GM19239 (cell line): ENCODE results near the gene LCTL.
A peak's percentile ranks its signal among the peaks of the same experiment; 100 is the strongest.

Experiments used
- DNase-seq: peaks from one replicate; pipeline ENCODE4 v3.0.0; 2011; ENCODE audit warnings: low spot score; ENCODE audit not compliant: insufficient read length
- FAIRE-seq: peaks from 2 replicates; lab custom pipeline; 2011; peaks lifted over from hg19 to GRCh38; lab: Jason Lieb, UNC

LCTL gene, protein sequence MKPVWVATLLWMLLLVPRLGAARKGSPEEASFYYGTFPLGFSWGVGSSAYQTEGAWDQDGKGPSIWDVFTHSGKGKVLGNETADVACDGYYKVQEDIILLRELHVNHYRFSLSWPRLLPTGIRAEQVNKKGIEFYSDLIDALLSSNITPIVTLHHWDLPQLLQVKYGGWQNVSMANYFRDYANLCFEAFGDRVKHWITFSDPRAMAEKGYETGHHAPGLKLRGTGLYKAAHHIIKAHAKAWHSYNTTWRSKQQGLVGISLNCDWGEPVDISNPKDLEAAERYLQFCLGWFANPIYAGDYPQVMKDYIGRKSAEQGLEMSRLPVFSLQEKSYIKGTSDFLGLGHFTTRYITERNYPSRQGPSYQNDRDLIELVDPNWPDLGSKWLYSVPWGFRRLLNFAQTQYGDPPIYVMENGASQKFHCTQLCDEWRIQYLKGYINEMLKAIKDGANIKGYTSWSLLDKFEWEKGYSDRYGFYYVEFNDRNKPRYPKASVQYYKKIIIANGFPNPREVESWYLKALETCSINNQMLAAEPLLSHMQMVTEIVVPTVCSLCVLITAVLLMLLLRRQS

DNA sequence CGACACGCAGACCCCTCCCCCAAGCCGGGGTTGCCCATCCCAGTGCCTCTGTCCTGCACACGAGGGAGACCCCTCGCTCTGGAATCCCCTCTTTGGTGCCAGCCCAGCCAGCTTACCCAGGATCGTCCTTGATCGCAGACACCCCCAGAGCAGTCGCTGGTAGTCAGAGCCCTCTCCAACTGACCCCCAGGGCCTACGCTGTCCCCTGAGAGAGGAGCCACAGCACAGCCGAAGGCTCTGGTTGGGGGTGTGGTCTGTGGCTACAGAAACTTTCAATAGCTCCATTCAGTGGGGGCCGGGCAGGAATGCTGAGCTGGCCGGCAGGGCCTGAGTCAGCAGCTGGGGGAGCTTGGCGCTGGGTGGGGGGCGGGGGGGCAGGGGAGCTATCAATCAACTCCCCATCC lies at the start of gene LCTL:
LCTL (minus strand) TSS at position 258 of the 404 bp plus-strand sequence. CDS start 633 bp downstream, outside the sequence.
- DNase-seq (no peak), FAIRE-seq (no peak)

DNA sequence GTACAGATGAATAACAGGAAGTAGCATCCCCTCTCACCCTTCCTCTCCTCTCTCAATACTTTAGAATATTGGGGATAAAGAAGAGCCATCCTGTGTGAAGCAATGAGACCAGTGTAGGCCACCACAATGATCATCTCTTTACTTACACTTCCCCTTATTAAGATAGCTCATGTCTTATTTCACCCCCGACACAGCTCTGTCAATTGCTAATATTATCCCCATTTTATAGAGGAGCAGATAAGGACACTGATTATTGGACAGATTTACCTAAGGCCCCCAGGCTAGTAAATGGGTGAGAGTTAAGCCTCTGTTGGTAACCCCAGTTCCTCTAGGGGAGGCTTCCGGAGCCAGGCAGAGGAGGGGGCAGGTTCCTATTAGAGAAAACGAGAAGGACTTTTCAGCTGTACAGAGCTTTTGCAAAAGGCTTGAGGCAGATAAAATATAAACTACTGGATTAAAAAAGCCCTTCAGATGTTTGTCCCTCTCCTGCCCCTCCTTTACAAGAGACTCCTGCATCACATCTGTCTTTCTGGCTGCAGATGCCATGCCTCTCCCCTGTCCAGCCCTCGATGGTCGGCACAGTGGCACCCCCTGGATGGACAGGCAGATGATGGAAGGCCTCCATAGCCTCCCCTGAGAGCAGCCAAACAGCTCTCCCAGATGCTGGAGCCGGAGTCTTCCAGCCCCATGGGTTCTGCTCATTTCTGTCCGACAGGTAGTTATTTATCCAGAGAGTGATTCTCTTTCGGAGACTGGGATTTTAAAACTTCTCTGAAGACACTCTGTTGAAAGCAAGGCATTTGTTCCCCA lies 49.4 kb upstream of the LCTL start:
- no peak for FAIRE-seq
- DNase-seq = no peak

DNA sequence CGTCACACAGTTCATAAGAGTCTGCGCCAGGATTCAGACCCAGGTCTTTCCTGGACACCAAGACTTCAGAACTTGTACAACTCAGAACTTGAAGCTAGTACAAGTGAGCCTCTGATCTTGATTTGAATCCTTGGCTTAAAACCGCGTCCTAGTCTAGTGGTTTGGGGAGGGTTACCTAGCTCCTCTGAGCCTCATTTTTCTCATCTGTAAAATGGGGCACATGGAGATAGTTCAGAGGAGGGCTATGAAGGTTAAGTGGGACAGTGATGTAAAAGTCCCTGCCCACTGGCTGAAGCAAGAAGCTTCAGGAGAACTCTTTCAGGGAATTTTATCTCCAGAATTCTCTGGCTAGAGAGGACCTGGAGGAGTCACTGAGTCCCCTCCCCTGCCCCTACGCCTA lies 48.7 kb upstream of the LCTL start:
- DNase-seq (no peak), FAIRE-seq (no peak)

DNA sequence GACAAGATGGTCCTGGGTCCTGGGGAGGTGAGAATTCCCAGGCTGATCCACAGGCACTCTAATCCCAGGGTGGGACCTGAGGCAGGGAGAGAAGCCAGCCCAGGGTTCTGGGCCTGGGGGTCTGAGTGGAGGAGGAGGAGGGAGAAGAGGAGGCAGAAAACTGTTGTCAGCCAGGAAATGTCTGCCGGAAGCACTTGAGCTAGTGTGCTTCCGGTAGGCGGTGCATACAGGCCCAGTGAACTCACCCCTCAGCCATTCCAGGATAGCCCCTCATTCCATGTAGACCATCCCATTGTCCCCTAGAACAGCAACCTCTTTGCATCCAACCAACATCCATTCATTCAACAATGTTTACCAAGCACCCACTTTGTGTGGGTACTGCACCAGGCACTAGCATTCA lies 47.9 kb upstream of the LCTL start:
- DNase-seq (no peak), FAIRE-seq (no peak)

DNA sequence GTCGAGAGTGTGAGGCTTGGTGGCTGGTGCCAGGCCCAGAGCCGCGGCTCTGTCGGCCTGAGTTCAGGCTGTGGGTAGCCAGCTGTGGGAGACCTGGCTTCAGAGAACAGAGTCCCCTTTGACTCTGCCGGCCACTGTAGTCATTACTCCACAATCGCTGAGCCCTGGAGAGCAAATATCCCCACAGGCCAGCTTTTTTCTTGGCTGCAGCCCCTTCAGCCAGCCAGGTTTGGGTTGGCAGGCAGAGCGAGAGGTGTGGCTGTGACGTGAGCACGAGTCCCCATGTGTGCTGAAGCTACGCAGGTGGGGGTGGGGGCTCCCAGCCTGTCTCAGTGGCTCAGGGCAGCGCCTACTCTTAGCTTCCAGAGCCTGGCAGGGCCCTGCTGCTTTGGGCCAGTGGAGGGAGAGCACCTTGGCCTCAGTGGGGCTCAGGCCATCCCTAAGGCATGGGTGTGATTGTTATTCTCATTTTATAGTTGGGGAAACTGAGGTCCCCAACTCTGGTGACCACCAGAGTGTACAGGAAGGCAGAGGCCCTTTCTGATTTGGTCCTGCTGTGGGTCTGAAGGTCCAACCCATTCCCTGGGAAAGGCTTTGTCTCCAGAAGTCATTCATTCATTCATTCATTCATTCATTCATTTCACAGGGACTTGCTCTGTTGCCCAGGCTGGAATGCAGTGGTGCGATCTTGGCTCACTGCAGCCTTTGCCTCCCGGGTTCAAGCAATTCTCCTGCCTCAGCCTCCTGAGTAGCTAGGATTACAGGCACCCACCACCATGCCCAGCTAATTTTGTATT lies 45.7 kb upstream of the LCTL start:
- DNase-seq (no peak), FAIRE-seq (no peak)

DNA sequence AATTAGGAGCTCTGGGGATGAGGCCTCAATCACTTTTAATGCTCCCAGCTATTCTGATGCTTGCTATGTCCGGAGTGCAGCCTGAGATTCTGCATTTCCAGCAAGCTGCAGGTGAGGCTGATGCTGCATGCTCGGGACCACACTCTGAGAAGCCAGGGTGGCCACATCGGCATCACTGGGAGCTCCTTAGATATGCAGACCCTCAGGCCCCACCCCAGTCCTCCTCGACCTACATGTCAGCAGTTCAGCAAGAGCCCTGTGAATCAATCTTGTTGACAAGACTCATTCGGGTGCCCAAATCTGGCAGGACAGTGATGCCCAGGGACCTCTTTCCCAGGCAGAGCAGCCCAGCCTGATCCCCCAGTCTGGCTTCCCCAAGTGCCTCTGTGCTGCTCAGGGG lies 44.1 kb upstream of the LCTL start:
- FAIRE-seq = no peak
- DNase-seq = no peak

DNA sequence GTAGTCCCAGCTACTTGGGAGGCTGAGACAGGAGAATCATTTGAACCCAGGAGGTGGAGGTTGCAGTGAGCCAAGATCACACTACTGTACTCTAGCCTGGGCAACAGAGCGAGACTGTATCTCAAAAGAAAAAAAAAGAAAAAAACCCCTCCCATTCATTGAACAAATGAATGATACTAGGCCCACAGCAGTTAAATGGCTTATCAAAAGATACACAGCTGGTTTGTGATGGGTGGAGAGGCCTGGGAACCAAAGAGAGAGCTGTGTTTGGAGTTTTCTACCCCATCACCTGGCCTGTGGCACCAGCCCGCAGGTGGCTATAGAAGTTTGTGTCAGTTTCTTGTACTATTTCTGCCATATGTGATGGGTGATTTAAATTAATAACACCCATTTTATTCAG lies 43.1 kb upstream of the LCTL start:
- FAIRE-seq = no peak
- no peak for DNase-seq

DNA sequence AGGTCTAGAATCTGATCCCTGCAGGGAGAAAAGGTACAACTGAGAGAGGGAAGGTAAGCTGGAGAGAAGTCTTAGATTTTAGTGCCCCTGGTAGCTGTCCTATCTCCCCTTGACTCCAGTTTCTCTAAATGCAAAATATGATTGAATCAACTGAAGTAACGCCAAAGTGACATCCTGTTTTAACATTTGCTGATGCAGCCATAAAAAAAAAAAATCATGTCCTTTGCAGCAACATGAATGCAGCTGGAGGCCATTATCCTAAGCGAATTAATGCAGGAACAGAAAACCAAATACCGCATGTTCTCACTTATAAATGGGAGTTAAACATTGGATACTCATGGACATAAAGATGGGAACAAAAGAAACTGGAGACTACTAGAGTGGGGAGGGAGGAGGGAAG lies 42.4 kb upstream of the LCTL start:
- FAIRE-seq (no peak), DNase-seq (no peak)

DNA sequence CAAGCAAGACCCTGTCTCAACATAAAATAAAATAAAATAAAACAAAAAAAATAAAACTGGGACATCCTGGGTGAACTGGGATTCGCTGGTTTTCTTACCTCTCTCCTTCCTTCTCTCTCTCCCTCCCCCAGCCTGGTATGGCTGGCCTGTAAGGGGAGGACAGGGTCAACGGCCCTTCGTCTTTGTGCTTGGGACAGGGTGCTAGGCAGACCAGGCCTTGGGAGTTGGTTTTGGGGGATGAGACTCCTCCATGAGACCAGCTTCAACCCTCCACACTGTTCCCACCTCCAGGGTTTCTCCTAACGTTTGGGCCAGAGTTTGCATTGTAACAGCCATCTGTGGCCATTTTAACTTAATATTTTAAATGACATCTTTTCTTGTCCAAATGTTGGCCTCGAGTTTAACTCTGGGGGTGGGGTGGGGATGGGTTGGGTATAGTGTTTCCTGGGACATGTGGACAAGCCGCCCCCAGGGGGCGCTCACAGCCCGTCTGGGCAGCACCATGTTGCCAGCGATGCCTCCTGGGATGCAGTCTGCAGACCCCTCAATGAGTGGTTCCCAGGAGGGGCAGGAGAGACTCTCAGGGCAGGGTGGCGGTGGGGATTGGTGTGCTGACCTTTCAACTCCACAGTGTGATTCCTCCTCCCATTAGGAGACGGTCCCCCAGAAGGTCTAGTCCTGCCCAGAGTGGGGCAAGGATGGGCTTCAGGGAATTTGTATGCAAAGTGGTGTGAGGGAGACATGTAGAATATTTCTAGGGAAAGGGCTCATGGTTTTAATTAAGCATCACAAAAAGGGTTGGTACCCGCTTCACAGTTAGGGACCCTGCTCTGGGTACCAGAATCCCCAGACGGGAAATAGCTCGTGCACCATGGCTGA lies 37.7 kb upstream of the LCTL start:
- FAIRE-seq = no peak
- DNase-seq = peak; percentile 47

DNA sequence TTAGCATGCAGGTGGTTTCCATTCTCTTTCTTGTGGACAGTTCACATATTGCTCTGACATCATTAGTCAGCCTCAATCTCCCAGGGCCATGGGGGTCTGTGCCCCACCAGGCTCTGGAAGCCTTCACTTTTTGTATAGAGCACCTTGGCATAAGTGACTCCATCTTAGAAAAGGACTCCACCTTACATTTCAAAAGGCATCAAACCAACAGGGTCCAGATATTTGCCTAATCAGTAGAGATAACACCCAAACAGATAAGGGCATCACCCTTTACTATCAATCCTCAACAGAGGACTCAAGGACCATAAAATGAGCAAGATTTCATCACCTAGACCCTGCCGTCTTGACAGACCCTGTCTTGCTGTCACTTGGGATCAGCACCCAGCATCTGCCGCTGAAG lies 35.7 kb upstream of the LCTL start:
- no peak for DNase-seq
- no peak for FAIRE-seq

DNA sequence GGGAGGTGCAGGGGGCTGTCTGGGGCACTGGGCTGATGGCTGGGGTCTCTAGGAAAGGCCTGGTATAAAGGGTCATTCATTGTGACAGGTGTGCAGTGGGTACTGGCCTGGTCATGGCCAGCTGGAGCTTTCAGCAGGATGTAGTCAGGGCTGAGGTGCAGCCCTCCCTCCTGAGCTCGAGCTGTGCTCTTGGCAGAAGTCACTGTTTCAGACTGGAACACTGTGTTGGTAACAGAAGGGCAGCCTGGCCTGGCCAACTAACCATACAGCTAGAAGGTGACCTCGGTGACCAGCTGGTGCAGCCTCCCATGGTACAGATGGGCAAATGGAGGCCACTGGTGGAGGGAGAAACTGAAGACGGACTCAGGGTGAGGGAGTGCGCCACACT lies 34.4 kb upstream of the LCTL start:
- FAIRE-seq (no peak), DNase-seq (no peak)

DNA sequence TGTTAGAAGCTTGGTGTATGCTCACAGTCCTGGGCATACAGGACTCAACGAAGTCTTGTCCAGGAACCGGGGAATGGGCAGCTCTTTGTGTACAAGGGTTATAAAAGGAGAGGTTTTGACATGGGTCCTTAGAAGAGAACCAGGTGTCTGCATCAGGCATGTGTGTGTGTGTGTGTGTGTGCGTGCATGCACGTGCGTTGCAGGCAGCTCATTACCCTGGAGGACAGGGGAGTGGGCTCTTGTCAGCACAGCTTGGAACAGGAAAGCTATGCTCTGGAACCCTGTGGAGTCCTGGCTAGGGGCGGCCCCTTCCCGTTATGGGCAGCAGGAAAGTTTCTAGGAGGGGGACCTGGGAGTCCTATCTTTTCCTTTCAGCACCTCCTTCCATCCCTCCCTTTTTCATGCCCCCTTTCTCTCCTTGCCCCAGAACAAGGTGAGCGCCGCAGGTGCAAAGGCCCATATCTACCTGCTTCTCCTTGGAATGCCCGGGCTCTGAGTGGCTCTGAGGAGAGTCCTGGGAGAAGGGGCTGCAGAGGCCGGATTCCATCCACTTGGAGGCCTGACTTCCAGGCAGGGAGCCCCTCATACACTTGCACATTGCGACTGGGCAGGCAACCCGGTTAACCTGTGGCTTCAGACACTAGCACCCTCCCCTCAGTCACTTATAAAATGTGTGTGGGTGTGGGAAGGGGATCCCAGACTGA lies 33.9 kb upstream of the LCTL start:
- DNase-seq (no peak), FAIRE-seq (no peak)

DNA sequence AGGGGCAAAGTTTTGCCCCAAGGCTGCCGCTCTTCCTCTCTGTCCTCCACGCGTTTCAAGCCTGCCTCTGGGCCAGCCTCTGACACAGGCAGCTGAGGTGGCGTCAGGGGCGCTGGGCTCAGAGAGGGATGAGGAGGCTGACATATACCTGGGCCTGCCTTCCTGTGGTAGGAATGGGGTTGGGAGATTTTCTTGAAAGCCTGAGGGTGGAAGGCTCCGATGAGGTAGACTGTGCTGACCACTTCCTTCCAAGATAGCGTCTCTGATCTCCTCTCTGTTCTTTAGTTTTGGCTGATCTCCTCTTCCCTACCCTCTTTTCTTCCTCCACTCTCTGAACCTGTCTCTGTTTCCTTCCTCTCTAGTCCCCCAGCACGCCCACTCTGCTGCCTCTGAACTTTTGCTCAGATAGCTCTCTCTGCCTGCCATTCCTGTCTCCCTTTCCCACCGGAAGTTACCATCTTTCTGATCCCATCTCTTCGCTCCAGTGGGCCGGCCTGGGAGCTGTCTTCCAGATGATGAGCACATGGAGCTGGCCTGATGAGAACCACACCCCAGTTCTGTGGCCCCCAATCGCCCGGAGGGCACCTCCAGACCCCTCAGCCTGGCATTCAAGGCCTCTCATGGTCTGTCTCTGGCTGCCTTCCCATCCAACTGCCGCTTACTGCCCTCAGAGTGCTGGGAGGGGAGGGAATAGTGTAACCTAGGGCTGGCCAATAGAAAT lies 32.5 kb upstream of the LCTL start:
- no peak for FAIRE-seq

DNA sequence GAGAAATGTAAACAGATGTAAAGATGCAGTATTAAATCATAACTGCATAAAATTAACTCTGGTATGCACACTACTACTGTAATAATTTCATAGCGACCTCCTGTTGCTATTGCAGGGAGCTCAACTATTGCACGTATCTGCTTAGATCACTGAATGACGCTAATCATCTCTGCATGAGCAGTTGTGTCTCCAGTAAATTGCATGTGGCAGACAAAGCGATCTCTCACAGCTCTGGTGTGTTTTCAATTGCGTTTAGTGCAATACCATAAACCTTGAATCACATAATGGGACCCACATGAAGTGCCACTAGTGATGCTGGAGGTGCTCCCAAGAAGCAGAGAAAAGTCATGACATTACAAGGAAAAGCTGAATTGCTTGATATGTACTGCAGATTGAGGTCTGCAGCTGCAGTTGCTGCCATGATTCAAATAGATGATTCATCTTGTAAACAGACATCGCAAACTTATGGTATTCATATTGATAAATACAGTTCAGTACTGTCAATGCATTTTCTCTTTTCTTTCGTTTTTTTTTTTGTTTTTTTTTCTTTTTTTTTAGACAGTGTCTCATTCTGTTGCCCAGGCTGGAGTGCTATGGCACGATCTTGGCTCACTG lies 30.2 kb upstream of the LCTL start:
- no peak for DNase-seq
- FAIRE-seq = no peak

More for the DNA sequence above, 32.5 kb upstream of the LCTL start:
- DNase-seq = no peak

DNA sequence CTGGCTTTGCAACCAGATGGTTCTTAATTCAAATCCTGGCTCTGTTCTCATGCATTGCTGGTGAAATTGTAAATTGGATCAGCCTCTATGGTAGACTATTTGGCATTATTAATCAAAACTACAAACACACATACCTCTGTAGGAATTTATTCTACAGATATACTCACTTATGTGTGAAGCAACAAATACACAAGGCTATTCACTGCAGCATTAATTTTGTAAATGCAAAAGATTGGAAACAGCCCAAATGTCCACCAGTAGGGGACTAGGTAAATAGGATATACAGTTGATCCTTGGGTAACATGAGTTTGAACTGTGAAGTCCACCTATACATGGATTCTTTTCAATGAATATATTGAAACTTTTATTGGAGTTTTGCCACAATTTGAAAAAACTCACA lies 29.5 kb upstream of the LCTL start:
- no peak for FAIRE-seq

DNA sequence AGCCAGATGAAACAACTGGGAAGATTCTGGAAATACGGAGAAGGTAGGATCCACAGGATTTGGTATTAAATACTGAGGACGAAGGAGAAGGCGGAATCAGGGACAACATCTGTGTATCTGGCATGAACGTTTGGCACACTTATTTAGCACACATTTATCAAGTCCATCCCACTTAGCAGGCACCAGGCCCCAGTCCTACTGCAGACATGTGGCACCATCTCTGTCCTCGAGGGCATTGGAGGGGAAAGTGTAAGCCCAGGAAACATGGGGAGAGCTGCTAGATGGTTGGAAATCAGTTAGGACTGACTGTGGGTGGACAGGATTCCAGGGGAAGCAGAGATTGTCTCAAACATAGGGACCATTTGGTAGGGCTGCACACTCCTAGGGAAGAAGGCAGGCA lies 29.0 kb upstream of the LCTL start:
- no peak for DNase-seq
- no peak for FAIRE-seq

More for the DNA sequence above, 29.5 kb upstream of the LCTL start:
- DNase-seq = no peak

DNA sequence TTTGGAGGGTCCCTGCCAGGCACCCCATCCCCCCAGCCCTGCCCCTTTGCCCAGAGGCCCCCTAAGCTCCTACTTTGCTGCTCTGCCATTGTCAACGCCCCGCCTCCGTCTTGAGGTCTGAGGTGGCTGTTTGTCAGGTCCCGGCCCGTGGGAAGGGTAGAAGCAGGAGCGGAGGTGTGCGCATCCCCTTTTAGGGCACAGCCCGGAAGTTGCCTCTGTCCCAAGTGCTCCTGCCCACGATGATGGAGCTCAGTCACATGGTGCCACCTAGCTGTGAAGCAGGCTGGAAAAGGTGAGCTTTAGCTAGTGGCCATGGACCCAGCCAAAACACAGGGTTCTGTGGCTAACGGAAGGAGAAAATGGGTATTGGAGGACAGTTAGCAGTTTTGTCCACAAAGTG lies 28.5 kb upstream of the LCTL start:
- no peak for FAIRE-seq
- no peak for DNase-seq
